ENCODE data around the gene GNA12. TPM values are rescaled to one million over a fixed set of nuclear protein-coding genes. Genes with fewer than 3 reads are reported as not detected.
"Not testable (repeated sequence)": the region's sequence is repeated elsewhere in the genome, so short reads cannot be mapped to it uniquely, and the experiment has no call there.

GNA12 gene
- total RNA-seq, 3 donors from 2014 or later = 21.7 to 57.7 (median 25.7) TPM

DNA sequence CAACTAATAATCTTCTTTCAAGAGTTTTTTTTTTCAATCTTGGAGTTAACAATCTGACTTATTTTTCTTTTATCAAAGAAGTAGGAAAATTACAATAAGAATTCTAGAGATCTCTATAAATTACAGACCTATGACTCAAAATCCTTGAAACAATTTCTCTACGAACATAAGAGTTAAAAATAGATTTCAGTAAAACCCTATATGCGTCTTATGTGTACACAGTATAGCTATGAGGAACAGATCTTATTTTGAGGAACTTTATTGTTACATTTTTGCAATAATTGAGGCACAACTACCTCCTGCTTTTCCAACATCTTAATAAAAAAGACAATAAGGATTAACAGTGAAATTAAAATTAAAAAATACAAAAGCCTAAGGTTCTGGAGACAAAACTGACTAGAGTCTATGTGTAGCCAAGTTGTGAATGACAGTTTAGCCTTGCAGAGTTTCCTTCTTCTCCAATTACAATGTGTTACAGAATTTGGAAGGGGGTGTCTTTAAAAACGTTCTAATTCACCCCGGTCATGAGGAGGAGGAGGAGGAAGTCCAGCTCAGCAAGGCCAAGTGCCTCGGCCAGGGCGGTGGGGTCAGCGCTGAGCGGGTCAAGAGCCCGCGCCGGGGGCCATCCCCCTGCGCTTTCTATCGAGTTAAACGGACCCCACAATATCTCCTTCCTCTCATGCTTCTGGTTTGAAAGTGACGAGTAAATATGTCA lies 115.6 kb downstream of the GNA12 start:
- Histone ChIP-seq H3K36me3 (ENCODE audit: low read depth) (no peaks in the 10 kb centered on the region), H3K4me1 (ENCODE audit: low read depth) (peaks cover 8% of the 10 kb centered on the region), H3K9me3 (no peaks in the 10 kb centered on the region), H3K4me3 (no peak overlapping the region)
- no peak for ATAC-seq
- intact Hi-C loops (cut with DNase I, micrococcal nuclease) = no loop called here
- TF ChIP-seq, protein P1, sequence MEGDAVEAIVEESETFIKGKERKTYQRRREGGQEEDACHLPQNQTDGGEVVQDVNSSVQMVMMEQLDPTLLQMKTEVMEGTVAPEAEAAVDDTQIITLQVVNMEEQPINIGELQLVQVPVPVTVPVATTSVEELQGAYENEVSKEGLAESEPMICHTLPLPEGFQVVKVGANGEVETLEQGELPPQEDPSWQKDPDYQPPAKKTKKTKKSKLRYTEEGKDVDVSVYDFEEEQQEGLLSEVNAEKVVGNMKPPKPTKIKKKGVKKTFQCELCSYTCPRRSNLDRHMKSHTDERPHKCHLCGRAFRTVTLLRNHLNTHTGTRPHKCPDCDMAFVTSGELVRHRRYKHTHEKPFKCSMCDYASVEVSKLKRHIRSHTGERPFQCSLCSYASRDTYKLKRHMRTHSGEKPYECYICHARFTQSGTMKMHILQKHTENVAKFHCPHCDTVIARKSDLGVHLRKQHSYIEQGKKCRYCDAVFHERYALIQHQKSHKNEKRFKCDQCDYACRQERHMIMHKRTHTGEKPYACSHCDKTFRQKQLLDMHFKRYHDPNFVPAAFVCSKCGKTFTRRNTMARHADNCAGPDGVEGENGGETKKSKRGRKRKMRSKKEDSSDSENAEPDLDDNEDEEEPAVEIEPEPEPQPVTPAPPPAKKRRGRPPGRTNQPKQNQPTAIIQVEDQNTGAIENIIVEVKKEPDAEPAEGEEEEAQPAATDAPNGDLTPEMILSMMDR (IDR thresholded peaks at IDR 0.05) = no peak
- peak in 1 of 3 donors; percentile 27 for DNase-seq

GRCh38 chr7:2727206-2727605 lies 116.9 kb downstream of the GNA12 start:
- H3K9me3 ChIP-seq; intact Hi-C loops (cut with DNase I, micrococcal nuclease); H3K4me1 ChIP-seq (ENCODE audit: low read depth); H3K36me3 ChIP-seq (ENCODE audit: low read depth); ATAC-seq; H3K4me3 ChIP-seq: not testable (repeated sequence)
- DNase-seq = peak in 1 of 3 donors; percentile 12

DNA sequence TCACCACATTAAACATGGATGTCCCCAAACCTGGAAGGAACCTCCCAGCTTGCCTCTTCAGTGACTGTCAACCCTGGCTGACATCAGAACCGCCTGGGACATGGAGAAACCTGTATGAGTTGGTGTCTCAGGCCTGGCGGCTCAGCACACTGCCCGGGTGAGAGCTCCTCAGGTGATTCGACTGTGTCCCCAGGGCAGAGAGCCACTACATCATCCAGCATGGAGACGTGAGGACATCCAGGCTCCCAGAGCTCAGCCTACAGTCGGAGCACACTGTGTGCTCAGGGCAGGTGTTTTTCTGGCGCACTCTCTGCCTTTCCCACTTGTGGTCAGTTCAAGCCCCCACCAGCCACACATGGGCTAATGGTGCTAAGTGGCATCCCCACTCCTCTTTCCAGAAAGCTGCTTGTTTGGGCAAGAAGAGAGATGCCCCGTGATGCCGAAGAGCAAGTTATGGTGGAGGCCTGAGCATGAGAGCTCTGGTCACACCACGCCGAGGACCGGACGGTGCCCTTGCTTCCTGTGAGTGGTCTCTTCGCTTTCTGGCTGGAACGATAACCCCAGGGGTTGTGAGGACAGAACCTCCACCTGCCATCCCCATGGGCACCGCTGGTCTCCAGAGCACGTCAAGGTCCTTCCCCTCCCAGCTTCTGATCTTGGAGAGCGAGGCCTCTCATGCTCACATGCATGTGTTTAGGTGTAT lies 117.6 kb downstream of the GNA12 start:
- no peak overlapping the region for H3K4me3 ChIP-seq
- no peak for ATAC-seq
- intact Hi-C loops (cut with DNase I, micrococcal nuclease) = no loop called here
- H3K9me3 ChIP-seq = no peaks in the 10 kb centered on the region
- peak in 2 of 3 donors; percentile 15 to 40 for DNase-seq
- TF ChIP-seq, protein P1 (IDR thresholded peaks at IDR 0.05) = no peak
- H3K36me3 ChIP-seq (ENCODE audit: low read depth) = no peaks in the 10 kb centered on the region
- no peaks in the 10 kb centered on the region for H3K4me1 ChIP-seq (ENCODE audit: low read depth)

DNA sequence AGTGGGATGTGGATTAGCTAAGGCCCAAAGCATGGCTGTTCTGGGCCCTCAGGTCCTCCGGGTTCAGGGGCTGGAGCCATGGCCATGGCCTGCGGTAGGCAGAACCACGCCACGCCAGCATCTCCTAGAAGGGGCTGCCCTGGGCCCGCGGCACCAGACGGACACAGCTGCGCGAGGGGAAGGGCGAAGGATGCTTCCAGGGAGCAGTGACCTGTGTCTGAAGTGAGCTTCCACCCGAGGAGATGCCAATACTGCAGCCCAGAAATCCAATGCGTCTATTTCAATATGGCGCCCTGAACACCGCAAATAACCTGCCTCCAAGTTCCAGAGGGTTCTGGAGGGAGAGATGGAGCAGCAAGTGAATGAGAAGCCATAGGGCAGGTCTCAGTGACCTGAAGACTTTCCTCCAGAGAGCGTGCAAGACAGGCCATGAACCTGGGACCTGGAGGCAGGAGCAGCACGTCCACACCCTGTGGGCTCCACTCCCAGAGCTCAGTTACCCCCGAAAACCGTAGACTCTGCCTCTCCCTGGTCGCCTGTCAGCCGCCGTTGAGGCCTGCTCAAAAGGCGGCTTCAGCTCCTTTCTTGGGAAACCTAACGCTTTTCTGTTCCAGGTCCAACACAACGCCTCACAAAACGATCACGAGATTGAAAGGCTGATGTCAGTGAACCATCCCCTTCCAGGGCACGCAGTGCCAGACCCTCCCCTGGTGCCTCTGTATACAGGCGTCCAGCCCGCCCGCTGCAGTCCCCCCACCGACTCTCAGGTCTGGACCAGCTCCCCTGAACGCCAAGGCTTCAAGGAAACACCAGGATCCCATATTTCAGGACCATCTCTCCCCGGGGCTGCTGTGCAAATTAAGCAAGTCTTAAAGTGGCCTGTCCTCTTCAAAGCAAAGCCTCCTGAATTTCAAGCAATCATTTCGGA lies 118.7 kb downstream of the GNA12 start:
- Histone ChIP-seq H3K9me3 (no peaks in the 10 kb centered on the region), H3K4me1 (ENCODE audit: low read depth) (no peaks in the 10 kb centered on the region), H3K4me3 (no peak overlapping the region), H3K36me3 (ENCODE audit: low read depth) (no peaks in the 10 kb centered on the region)
- TF ChIP-seq, protein P1 (IDR thresholded peaks at IDR 0.05) = no peak
- DNase-seq = peak in 2 of 3 donors; percentile 14 to 48
- intact Hi-C loops (cut with DNase I, micrococcal nuclease) = no loop called here
- ATAC-seq = no peak

DNA sequence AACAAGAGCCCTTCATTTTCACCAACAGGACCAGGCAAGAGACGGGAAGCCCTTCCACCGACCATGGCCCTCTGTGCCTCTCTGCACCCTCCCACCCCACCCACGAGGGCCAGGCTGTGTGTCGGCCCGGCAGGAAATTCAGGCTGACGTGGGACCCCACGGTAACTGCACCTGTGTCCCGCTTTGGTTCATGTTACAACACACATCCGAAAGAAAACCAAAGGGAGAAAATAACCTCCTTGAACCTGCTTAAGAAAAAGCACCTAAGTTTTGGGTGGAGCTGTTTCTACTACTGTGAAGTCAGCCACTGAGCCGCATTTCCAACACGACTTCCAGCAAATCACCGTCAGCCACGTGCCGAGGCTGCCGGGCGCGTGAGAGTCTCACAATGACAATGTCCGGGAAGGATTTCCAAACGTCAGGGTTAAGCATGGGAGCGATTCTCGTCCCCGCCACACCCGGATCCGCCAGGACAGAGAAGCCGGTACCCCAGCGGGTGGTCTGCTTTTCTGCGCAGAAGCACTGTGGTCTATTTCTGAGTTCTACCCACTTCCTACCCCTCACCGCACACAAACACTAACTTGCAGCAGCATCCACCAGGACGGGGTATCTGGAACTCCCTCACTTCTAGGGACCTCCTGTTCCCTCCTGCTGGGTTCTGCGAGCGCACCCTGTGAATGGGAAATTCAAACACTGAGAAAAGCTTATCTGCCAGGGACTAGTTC lies 119.5 kb downstream of the GNA12 start:
- no peaks in the 10 kb centered on the region for H3K36me3 ChIP-seq (ENCODE audit: low read depth)
- no peak for ATAC-seq
- intact Hi-C loops (cut with DNase I, micrococcal nuclease) = no loop called here
- H3K4me3 ChIP-seq = no peak overlapping the region
- TF ChIP-seq, protein P1 (IDR thresholded peaks at IDR 0.05) = no peak
- no peaks in the 10 kb centered on the region for H3K9me3 ChIP-seq
- DNase-seq = peak in 2 of 3 donors; percentile 7 to 43
- no peaks in the 10 kb centered on the region for H3K4me1 ChIP-seq (ENCODE audit: low read depth)

GRCh38 chr7:2724036-2724435 lies 120.1 kb downstream of the GNA12 start:
- H3K4me3 ChIP-seq; H3K9me3 ChIP-seq; H3K4me1 ChIP-seq (ENCODE audit: low read depth); intact Hi-C loops (cut with DNase I, micrococcal nuclease); H3K36me3 ChIP-seq (ENCODE audit: low read depth); ATAC-seq: not testable (repeated sequence)
- peak in 2 of 3 donors; percentile 11 to 43 for DNase-seq
